ENCODE measurements around the gene ENGASE. TPM values are rescaled to one million over a fixed set of nuclear protein-coding genes. Genes with fewer than 3 reads are reported as not detected.

The ENGASE gene
- total RNA-seq, 1 donor from 2014 or later = 52.4 TPM

DNA sequence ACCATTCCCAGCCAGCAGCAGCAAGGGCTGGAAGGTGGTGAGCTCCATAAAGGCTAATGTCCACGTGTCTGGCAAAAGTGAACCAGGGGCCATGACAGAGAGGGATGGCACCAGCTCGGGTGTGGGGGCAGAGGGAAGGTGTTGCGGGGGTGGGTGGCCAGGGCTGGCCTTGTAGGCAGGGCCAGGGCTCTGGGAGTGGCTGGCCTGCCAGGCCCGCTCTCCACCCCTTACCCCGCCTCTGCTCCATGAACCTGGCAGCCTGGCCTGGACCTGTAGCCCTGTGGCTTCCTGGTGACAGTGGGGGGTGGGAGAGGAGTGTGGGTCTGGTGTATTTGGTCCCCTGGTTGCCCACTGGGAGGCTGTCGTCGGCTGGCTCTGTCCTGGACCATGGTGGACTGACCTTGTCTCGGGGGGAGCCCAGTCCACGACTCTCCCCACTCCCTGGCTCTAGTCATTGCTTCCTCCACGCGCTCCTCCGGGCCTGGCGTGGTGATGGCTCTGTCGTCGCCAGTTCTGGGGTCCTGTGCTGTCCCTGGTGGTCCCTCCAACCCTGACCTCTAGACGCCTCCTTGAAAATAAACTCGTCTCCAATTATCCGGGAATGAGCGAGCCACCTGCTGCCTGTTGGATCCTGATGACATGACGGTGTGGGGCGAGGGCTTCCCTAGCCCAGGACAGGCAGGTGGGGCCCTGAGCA, 50.0 kb downstream of the ENGASE start:
- intact Hi-C loops (cut with micrococcal nuclease) = no loop called here
- H3K4me3 Mint-ChIP-seq = no peak overlapping the region
- no peak overlapping the region for H3K27ac Mint-ChIP-seq
- no peaks in the 10 kb centered on the region for H3K9me3 Mint-ChIP-seq
- H3K36me3 Mint-ChIP-seq (ENCODE audit: low read depth) = no peaks in the 10 kb centered on the region
- no peaks in the 10 kb centered on the region for H3K4me1 Mint-ChIP-seq
- H3K27me3 Mint-ChIP-seq = peaks cover 2% of the 10 kb centered on the region
- DNase-seq = no peak

DNA sequence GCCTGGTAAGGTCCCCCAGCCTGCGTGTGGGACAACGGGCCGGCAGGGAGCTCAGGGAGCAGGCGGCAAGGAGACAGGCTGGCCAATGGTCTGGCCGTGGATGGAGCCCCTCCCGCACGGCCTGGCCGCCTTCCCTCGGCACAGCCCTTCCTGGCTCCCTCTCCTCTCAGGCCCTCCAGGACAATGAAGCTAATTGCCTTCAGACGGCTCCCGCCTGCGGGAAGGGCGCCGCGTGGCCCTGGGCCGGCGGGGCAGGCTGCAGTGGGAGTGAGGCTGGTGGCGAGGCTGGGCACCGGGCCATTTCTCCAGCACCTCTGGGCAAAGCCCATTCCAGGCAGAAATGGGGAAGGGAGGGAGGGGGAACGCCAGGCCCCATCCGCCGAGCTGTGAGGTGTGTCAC, 50.9 kb downstream of the ENGASE start:
- DNase-seq = no peak
- H3K27ac Mint-ChIP-seq = no peak overlapping the region
- H3K4me1 Mint-ChIP-seq = no peaks in the 10 kb centered on the region
- intact Hi-C loops (cut with micrococcal nuclease) = no loop called here
- no peaks in the 10 kb centered on the region for H3K9me3 Mint-ChIP-seq
- H3K36me3 Mint-ChIP-seq (ENCODE audit: low read depth) = no peaks in the 10 kb centered on the region
- H3K4me3 Mint-ChIP-seq = no peak overlapping the region
- H3K27me3 Mint-ChIP-seq = peaks cover 2% of the 10 kb centered on the region

DNA sequence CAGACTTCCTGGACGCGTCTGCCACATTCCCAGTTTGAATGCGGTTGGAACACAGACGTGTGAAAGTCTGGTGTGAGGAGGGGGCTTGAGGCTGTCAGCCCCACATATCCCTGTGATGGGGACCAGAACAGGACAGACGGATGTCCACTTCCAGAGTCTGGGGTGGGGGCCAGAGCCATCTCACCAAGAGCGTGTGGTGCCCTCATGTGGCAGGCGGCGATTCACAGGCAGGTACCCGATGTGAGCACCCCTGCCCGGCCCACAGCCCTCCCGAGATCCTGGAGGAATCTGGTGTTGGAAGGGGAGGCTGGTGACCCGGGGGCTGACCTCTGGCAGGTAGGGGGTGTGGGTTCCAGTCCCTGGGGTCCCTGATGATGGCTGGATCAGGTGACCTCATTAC, 51.5 kb downstream of the ENGASE start:
- Mint-ChIP-seq H3K9me3 (no peaks in the 10 kb centered on the region), H3K36me3 (ENCODE audit: low read depth) (no peaks in the 10 kb centered on the region), H3K27ac (no peak overlapping the region), H3K4me1 (no peaks in the 10 kb centered on the region), H3K4me3 (no peak overlapping the region), H3K27me3 (peaks cover 2% of the 10 kb centered on the region)
- no peak for DNase-seq
- intact Hi-C loops (cut with micrococcal nuclease) = no loop called here

DNA sequence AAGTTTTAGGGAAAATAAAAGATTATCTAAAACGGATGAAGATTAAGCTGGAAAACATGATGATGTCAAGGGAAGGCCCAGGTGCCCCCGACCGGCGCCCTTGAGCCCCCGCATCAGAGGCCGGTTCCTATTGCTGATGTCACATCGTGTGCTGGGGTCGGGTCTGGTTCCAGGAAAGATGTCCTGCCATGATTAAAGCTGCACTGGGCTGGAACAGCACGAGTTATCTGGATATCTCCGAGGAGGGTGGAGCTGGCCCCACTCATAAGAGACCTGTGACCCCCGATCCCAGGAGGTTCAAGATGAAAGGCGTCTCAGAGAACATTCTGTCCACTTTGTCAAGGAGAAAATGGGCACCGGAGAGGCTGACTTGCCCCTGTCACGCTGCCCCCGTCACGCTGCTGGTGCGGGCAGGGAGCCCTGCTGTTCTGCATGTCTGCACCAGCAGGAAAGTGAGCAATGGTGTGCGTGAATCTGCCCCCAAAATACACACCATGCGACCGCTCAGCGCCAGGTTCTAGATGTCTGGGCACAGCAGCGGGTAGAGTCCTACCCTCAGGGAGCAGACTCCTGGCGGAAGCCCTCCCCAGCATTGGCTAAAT, 53.0 kb downstream of the ENGASE start:
- Mint-ChIP-seq H3K4me3 (no peak overlapping the region), H3K9me3 (no peaks in the 10 kb centered on the region), H3K4me1 (no peaks in the 10 kb centered on the region), H3K36me3 (ENCODE audit: low read depth) (no peaks in the 10 kb centered on the region), H3K27ac (no peak overlapping the region), H3K27me3 (peaks cover 2% of the 10 kb centered on the region)
- DNase-seq = no peak
- intact Hi-C loops (cut with micrococcal nuclease) = no loop called here

DNA sequence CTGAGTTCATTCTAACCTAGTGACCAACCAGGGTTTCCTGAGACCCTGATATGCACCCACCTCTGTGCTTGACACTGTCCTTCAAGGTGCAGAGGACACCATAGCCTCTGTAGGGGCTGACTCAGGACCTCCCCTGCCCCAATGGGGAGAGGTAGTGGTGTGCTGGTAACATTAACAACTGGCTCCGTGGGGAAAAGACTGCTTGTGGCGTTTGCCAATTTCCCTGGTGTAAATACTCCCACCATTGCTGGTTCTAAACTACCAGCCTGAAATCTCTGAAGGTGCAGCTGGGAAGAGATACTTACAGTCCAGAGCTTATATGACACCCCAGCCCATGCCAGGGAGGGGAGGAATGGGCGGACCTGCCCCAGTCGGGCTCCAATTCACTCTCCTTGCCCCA, 54.9 kb downstream of the ENGASE start:
- no peaks in the 10 kb centered on the region for H3K27me3 Mint-ChIP-seq
- no peaks in the 10 kb centered on the region for H3K9me3 Mint-ChIP-seq
- intact Hi-C loops (cut with micrococcal nuclease) = no loop called here
- no peak for DNase-seq
- H3K4me3 Mint-ChIP-seq = no peak overlapping the region
- H3K4me1 Mint-ChIP-seq = no peaks in the 10 kb centered on the region
- no peaks in the 10 kb centered on the region for H3K36me3 Mint-ChIP-seq (ENCODE audit: low read depth)
- no peak overlapping the region for H3K27ac Mint-ChIP-seq

DNA sequence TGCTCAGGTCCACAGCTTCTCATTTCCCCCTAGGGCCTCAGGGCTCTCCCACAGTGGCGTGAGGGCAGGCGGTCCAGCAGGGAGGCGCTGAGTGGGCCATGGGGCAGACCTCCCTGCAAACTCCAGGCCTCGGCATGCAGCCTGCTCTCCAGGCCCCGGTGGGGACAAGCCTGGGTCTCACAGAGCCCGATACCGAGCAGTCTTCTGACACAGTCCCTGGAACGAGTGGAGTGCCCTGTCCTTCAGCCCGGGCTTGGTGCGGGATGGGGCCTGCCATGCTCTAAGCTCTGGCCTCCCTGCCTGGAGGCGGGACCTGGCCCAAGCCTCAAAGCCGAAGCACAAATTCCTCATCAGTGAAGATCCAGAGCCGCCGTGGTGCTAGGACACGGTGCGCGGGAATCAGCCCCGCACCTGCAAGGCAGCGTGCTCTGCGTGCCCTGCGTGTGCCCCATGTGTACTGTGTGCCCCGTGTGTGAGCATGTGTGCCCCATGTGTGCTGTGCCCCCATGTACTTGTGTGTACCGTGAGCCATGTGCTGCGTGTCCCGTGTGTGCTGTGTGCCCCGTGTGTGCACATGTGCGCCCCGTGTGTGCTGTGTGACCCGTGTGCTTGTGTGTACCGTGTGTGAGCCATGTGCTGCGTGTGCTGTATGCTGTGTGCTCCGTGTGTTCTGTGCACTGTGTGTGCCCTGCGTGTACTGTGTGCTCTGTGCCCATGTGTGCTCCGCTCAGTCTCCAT, 56.1 kb downstream of the ENGASE start:
- Mint-ChIP-seq H3K4me3 (no peak overlapping the region), H3K4me1 (no peaks in the 10 kb centered on the region), H3K9me3 (no peaks in the 10 kb centered on the region)

DNA sequence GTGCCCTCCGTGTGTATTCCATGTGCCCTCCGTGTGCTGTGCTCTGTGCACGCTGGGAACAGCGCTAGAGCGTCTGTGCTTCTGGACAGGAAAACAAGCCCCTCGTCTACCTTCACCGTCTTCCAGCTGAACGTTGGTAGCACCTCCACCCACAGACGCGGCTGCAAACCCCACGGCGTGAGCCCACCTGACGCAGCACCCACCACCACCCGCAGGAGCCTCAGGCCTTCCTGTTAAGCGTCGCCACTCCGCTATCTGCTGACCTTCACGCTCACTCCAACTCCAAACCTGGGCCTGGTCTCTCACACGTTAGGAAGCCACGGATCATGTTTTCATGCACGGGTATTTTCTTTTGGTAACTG, 56.6 kb downstream of the ENGASE start:
- intact Hi-C loops (cut with micrococcal nuclease) = no loop called here
- Mint-ChIP-seq H3K27ac (no peak overlapping the region), H3K27me3 (no peaks in the 10 kb centered on the region), H3K9me3 (no peaks in the 10 kb centered on the region), H3K4me1 (no peaks in the 10 kb centered on the region), H3K4me3 (no peak overlapping the region), H3K36me3 (ENCODE audit: low read depth) (no peaks in the 10 kb centered on the region)
- no peak for DNase-seq

More for the DNA sequence above, 56.1 kb downstream of the ENGASE start:
- no peak for DNase-seq
- intact Hi-C loops (cut with micrococcal nuclease) = no loop called here
- H3K27ac Mint-ChIP-seq = no peak overlapping the region
- H3K27me3 Mint-ChIP-seq = no peaks in the 10 kb centered on the region
- H3K36me3 Mint-ChIP-seq (ENCODE audit: low read depth) = no peaks in the 10 kb centered on the region

DNA sequence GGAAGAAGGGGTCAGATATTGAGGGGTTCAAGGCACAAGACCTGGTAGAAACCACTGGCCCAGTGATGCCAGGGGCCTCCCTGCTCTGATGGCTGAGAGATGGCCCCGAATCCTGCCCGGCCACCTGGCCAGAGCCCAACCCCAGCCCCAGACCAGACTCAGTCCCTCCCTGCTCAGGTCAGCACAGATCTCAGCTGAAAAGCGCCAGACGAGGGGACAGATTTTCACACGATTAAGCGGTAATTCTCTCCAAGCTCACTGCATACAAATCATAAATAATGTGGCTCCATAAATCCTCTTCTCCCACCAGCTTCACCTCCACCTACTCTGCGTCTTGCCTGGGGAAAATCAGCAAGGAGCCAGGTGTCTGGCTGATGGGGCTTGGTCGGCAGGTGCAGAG, 57.1 kb downstream of the ENGASE start:
- Mint-ChIP-seq H3K4me1 (no peaks in the 10 kb centered on the region), H3K4me3 (no peak overlapping the region), H3K36me3 (ENCODE audit: low read depth) (no peaks in the 10 kb centered on the region), H3K27ac (no peak overlapping the region), H3K27me3 (no peaks in the 10 kb centered on the region), H3K9me3 (no peaks in the 10 kb centered on the region)
- no peak for DNase-seq
- intact Hi-C loops (cut with micrococcal nuclease) = no loop called here

DNA sequence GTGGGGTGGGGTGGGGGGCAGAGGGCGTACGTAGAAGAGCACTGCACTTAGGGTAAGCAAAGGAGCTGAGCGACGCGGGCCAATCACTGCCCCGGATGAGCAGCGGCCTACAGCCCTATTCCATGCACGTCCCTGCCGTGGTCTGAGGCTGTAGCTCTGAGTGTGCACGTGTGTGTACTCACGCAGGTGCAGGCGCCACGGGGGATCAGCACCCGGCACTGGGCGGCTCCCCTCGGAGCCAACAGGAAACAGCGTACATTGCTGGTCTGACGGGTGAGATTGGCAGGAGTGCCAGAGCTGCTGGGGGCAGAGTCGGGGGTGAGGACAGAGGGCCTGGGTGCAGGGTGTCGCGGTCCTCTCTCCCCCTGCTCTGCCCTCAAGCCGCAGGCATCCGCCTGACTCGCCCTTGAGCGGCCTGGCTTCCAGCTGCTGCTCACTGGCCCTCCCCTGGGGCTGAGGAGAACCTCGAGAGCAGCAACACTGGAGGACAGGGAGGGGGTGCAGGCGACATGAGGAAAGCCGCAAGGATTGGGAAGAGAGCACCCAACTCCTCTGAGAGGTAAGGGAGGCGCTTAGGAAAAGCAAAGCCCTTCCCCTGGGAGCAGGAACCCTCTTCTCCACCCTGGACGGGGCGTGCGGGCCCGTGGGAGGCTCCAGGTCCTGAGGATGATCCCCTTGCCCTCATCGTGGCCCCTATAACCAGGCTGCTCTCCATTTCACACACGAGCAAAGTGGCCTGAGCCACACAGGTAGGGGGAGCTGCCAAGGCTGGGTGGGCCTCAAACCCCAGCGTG, 57.8 kb downstream of the ENGASE start:
- no peak overlapping the region for H3K27ac Mint-ChIP-seq
- intact Hi-C loops (cut with micrococcal nuclease) = no loop called here
- DNase-seq = no peak
- H3K27me3 Mint-ChIP-seq = no peaks in the 10 kb centered on the region
- no peaks in the 10 kb centered on the region for H3K36me3 Mint-ChIP-seq (ENCODE audit: low read depth)
- H3K4me3 Mint-ChIP-seq = no peak overlapping the region
- H3K4me1 Mint-ChIP-seq = no peaks in the 10 kb centered on the region
- no peaks in the 10 kb centered on the region for H3K9me3 Mint-ChIP-seq

DNA sequence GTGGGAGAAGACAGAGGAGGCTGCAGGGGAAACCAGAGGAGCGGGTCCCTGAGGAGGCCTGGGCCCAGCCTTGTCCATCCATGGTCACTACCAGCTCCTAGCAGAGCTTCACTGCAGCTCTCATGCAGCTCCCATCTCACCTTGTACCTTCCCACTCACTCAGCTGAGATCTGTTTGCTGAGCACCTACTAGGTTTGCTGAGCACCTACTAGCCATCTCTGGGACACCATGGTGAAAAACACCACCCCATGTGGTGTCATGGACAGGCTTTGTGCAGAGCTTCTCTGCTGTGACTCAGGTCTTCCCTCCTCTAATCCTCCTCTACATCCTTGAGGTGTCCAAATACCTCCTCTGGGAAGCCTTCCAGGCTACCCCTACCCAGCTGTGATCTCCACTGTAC, 58.6 kb downstream of the ENGASE start:
- no peak overlapping the region for H3K27ac Mint-ChIP-seq
- intact Hi-C loops (cut with micrococcal nuclease) = no loop called here

DNA sequence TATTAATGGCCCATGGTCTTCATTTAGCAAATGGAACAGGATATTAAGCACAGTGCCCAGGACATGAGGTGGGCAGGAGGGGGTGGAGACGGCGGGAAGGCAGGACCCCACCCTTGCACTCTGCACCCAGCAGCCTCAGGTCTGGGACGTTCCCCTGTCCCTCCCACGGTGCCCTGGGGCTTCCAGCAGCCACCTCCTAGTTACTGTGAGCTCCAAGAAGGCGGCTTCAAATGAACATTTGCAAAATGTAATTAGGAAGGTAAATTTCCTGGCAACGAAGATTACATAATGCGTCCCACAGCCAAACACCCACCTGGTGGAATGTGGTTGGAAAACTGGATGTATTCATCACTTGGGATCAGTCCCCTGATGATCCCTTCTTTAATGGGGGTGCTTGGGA, 59.4 kb downstream of the ENGASE start:
- no peaks in the 10 kb centered on the region for H3K4me1 Mint-ChIP-seq
- peaks cover 8% of the 10 kb centered on the region for H3K9me3 Mint-ChIP-seq

More for the DNA sequence above, 58.6 kb downstream of the ENGASE start:
- H3K36me3 Mint-ChIP-seq (ENCODE audit: low read depth) = no peaks in the 10 kb centered on the region
- H3K4me3 Mint-ChIP-seq = no peak overlapping the region
- H3K27me3 Mint-ChIP-seq = no peaks in the 10 kb centered on the region
- no peaks in the 10 kb centered on the region for H3K4me1 Mint-ChIP-seq
- peaks cover under 1% of the 10 kb centered on the region for H3K9me3 Mint-ChIP-seq
- no peak for DNase-seq

DNA sequence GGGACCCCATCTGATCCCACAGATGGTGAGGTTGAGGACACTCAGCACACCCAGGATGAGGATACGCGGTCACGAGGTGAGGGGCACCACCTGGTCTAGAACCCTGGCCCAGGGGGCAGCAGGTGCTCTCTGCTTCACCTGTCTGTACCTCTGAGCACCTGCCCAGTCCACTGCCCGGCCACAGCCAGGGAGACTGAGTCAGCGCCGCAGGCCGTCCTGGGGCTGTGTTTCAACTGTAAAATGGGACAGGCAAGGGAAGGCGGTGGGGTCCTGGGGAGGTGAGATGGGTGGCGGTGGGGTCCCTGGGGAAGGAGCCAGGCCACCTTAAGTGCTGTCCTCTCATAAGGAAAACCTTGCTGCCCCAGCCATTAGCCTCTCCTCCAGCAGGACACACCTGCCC, 60.4 kb downstream of the ENGASE start:
- H3K4me1 Mint-ChIP-seq = no peaks in the 10 kb centered on the region
- peaks cover 10% of the 10 kb centered on the region for H3K9me3 Mint-ChIP-seq
- H3K36me3 Mint-ChIP-seq (ENCODE audit: low read depth) = no peaks in the 10 kb centered on the region
- no peak for DNase-seq
- H3K27me3 Mint-ChIP-seq = no peaks in the 10 kb centered on the region
- no peak overlapping the region for H3K27ac Mint-ChIP-seq
- intact Hi-C loops (cut with micrococcal nuclease) = no loop called here
- no peak overlapping the region for H3K4me3 Mint-ChIP-seq

More for the DNA sequence above, 59.4 kb downstream of the ENGASE start:
- no peak for DNase-seq
- intact Hi-C loops (cut with micrococcal nuclease) = no loop called here
- no peaks in the 10 kb centered on the region for H3K27me3 Mint-ChIP-seq
- H3K27ac Mint-ChIP-seq = no peak overlapping the region
- H3K36me3 Mint-ChIP-seq (ENCODE audit: low read depth) = no peaks in the 10 kb centered on the region
- no peak overlapping the region for H3K4me3 Mint-ChIP-seq

DNA sequence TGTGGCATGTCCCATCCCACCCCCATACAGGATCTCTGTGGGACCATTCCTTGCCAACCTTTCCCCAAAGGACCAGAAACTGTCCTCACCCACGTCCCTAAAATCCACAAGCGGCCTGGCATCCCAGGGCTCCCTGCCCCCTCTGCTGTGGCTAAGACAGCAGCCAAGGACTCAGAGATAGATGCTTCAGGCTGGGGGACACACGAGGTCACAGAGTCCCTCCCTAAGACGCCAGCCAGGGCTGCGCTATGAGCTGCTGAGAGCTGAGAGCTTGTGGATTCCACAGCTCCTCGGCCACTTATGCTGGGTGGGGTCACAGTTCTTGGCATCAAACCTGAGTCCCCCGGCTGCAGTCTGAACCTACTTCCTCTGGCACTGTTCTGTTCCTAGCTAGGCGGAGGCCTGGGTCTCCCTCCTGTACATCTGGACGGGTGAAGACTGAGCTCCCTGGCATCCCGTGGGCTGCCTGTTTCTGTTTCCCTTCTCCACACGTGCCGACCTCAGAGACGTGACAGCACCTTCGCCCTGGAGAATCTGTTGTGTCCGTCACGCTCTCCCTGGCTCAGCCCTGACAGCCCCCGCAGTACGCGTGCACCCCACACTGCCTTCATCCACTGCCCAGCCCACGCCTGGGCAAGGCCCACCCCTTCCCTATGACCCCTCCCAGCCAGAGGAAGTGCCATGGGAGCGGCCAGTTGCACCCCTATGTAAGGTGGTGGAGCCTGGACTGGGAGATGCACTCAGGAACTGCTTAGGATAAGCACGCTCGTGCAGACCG, 61.2 kb downstream of the ENGASE start:
- Mint-ChIP-seq H3K27me3 (no peaks in the 10 kb centered on the region), H3K4me1 (no peaks in the 10 kb centered on the region), H3K27ac (no peak overlapping the region), H3K36me3 (ENCODE audit: low read depth) (no peaks in the 10 kb centered on the region), H3K9me3 (peaks cover 10% of the 10 kb centered on the region), H3K4me3 (no peak overlapping the region)
- no peak for DNase-seq
- intact Hi-C loops (cut with micrococcal nuclease) = no loop called here

Measured in activated CD4-positive, alpha-beta T cell treated with anti-CD3 and anti-CD28 coated beads, Interleukin-2, amount 10 ng/mL, durations not matched to agents 24 days and 14 days (primary cell).